Measurements from ENCODE around the gene CYP4Z1.
"Not testable (repeated sequence)": the region's sequence is repeated elsewhere in the genome, so short reads cannot be mapped to it uniquely, and the experiment has no call there.

DNA sequence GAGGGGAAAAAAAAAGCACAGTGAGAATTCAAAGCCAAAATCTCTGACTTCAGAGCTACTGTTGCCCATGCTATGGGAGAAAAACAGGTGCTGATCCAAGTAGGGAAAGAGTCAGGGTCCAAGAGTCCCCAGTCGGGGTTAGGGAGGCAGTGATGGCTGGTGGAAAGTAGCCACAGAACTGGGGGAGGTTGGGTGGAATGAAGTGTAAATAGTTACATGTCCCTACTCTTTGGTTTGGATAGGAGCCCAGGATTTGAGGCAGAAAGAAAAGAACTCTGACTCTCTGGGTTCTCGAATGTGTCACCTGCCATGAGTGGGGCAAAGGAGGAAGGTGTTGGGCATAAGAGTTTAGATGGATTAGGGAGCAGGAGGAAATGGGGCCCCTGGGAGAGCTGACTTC lies 61.8 kb downstream of the CYP4Z1 start:
- TF ChIP-seq POLR2AphosphoS5 (IDR thresholded peaks at IDR 0.05; ENCODE audit: borderline replicate concordance, low read depth, low read length); EZH2 (IDR thresholded peaks at IDR 0.05); FOXP2 (optimal IDR thresholded peaks at IDR 0.05; ENCODE audit: control extremely low read depth, extremely low read length, insufficient read depth): not testable (repeated sequence)

All from SK-N-MC (cell line).